Non-pigmented ciliary epithelial cell (primary cell): ENCODE results near the gene TNIK.
"Not testable (repeated sequence)": the region's sequence is repeated elsewhere in the genome, so short reads cannot be mapped to it uniquely, and the experiment has no call there.

Source experiments
- DNase-seq: peaks from one replicate; pipeline ENCODE4 v3.0.0-alpha.2; 2010; ENCODE audit warnings: low read depth

The TNIK gene

DNA sequence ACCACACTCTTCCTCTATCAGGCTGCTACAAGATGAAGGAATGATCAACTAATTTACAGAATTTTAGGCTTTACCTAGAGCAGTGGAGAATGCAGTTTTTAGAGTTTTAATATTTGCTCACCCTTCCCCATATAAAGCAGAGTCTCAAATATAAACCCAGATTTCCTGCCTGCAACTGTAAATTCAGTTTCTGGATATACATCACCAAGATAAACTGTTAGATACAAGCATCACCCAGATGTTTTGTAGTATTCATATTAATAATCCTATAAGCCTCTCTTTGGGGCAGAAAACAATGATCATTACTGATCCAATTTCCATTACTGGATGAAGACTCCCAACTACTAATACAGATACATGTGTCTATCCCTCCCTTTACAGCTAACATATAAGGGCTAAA, 205.9 kb downstream of the TNIK start:
- DNase-seq = no peak

DNA sequence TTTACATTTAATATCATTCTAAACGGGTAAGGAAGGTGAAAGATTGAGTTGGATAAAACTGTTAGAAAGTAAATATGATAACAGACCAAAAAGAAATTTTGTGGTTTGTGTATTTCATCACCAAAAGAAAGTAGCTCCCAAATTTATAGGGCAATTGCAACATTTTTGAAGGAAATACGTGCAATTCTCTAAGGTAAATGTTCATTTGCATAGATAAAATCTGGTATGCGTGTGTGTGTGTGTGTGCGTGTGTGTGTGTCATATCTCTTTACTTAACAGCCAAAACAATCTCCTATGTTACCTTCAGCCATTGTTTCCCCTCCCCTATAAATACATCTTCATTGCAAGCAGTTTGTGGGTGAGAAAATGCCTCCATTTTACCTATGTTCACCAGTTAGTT, 208.4 kb downstream of the TNIK start:
- no peak for DNase-seq

DNA sequence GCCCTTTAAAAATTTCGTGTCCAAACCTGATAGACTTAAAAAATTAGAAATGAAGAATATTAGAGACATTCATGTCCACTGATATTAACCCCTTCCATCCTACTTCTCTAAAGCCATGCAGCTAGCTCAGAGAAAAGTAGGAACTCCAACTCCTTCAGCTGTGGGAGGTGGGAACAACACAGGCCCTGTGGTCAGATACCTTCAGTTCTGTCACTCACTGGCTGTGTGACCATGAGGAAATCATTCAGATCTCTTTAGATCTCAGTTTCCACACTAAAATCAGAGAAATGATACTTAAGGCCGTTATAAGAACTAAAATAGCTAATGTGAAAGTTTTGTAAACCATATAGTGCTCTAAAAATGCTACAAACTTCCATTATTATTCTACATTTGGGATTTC, 209.8 kb downstream of the TNIK start:
- DNase-seq = no peak

DNA sequence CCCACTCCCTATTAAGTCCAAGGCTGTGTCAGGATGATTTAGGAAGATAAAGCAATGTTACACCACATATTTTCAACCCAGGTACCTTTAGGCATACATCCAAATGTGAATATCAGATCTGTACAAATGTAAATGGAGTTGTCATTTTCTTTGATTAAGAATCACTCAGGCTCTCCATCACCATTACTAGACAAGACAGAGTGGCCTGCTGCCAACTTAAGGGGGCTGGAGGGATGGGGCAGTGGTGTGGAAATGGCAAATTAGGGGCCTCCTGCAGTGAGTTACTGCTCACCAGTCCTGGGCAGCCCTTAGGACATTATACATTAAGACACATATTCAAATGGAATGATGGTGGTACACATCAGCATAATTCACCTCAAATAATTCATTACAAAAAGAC, 211.0 kb downstream of the TNIK start:
- no peak for DNase-seq

DNA sequence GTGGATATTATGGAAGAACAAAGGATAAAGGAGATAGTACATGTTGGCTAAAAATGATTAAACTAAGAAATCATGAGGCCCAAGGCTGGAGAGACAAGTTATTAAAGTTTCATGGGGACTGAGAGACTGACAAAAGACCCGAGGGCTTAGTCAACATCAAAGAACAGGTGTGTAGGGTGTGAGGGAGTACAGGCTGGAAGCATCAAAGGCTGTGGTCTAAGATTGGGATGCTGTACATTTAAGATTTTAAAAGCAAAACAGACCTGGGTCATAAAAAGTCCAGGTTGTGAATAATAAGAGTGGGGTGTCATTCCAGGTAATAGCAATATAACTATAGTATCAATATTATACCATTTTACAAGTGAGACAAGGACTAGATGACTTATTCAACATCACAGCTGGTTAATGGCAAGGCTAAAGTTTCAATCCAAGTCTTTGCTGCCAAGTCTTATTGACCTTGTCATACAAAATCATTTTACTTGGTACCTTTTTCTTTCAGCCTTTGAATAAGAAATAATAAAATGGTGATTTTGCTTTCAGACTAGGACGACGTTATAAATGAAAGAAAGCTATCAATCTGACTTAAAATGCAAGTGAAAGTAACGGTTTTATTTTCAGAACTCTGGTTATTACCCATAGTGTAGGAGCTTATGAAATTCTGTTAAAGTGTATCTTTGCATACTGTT, 211.6 kb downstream of the TNIK start:
- no peak for DNase-seq

DNA sequence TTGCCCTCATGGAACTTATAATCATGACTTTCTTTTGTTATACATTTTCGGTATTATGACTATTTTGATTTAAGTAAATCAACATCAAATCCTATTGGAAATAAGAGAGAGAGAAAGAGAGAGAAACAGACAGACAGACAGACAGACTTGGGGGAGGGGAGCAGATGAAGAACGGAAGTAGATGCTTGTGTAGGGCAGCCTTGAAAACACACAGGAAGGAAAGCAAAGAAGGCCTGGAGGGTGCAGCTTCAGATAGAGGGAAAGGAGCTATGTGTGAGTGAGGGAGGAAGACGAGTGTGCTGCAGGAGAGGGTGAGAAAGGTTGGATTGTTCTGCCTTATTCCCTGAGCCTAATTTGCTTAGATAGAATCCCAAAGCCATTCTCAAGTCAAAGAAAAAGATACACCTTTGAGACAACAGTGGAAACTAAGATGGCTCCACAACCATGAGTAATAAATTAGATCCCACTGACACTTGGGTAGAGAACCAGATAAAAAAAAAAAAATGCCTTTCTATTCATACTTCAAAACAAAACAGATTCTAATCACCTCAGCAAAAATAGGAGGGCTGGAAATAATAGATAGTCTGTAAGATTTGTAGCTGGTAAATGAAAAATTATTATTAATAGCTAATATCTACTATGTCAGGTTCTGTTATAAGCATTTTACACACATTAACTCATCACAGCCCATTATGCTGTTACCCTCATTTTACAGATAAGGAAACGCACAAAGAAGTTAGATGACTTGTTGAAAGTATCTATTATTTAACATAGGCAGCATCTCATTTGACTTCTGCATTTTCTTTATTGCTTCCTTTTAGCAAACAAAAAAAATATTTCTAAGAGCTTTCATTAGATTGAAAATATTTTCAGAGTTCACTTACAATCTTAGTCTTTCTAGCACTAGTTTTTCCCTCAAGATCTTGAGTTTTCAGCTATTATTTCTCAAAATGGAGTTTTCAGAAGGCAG, 214.1 kb downstream of the TNIK start:
- DNase-seq = no peak

DNA sequence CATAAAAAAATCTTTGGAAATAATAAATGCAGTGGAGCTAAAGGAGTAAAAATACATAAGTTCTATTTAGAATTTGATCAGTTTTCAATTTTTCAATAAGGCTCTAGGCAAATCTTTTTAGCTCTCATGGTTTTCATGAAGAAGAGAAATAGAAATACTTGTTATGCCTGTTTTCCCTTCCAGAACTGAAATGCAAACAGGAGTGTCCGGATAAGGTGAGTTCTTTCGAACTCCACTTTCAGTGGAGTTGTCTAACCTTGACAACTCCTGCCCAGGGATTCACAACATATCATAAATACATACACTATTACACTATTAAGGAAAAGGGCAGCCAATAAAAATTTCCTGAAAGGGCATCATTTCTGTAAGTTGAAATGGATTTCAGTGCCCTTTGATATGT, 217.3 kb downstream of the TNIK start:
- DNase-seq = no peak

DNA sequence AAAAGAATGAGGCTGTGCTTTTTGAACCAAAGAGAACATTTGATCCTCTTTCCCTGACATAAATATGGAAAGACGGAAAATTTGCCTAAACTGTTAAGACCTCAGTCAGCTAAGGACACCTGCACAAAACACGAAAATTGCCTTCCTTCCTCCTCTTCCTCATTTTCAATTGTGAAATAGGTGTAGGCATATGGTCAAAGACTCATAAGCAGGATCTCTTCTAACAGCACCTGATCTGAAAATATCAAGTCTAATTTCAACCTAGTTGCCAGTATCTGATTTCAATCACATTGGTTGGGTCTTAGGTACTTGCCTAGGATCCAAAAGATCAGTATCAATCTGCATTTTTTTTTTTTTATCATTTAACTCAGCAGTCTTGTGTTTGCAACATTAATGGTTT, 218.0 kb downstream of the TNIK start:
- DNase-seq = no peak

DNA sequence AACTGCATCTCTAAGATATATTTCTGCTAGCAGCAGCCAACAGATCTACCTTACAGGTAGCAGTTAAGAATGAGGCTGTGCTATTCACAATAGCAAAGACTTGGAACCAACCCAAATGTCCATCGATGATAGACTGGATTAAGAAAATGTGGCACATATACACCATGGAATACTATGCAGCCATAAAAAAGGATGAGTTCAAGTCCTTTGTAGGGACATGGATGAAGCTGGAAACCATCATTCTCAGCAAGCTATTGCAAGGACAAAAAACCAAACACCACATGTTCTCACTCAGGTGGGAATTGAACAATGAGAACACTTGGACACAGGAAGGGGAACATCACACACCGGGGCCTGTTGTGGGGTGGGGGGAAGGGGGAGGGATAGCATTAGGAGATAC, 218.6 kb downstream of the TNIK start:
- not testable (repeated sequence) for DNase-seq

DNA sequence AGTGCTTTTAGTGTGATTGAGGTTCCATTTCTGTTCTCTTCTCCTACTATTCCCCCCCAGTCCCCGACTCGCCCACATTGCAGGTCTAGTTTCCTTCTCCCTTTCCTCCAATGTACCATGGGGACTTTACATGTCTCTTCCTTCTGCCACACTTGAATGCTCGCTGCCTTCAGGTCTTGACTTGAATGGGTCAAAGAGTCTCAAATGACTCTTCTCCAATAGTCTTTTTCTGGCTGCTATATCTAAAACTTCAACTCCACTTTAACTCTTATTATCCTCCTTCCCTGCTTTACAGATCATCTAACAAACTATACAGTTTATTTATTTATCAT, 219.7 kb downstream of the TNIK start:
- DNase-seq = no peak

DNA sequence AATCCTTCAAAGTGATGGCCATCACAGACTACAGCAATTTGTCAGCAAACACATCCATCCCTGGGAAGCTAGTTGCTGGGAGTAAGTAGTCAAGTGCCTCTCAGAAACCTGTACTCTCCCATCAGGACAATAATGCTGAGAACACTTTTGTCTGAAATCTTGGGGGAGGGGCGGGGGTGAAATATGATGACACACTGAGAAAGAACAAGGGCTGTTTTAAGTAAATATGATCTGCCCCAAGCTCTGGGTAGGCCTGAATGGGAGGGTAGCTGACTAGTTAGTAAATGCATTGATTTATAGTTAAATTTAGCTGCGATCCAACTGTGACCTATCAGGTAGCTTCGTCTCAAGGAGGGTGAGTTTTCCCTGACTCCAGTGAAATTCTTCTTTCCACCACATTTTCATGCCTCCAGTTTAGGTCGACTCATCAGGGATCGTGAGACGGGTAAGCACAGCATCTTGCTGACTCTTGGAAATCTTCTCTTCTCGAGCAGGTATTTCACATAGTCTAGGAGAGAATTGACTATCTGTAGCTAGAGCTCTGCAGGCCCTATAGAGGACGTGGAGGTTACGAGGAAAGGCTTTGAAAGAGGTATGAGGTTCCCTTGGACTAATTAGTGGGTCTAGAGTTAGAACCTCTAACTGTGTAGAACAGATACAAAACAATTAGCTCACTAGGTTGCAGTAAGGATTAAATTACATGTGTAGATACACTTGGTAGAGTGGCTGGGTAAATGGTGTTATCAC, 220.3 kb downstream of the TNIK start:
- DNase-seq = no peak

DNA sequence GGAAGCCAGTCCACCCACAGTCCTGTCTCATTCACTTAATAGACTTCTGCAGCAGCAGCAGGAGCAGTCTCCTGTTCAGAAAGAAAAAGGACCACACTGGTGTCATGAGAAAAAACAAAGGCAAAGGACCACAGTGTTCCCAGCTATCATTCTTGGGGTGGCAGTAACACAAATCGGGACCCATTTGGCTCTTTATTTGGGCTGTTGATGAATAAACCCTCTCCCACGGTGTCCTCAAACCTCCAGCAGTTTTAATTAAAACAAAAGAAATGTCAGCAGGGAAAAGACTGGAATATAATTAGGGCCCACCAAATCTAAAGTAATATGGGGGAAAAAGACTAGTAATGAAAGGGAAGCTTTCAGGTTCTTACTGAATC, 223.2 kb downstream of the TNIK start:
- no peak for DNase-seq

DNA sequence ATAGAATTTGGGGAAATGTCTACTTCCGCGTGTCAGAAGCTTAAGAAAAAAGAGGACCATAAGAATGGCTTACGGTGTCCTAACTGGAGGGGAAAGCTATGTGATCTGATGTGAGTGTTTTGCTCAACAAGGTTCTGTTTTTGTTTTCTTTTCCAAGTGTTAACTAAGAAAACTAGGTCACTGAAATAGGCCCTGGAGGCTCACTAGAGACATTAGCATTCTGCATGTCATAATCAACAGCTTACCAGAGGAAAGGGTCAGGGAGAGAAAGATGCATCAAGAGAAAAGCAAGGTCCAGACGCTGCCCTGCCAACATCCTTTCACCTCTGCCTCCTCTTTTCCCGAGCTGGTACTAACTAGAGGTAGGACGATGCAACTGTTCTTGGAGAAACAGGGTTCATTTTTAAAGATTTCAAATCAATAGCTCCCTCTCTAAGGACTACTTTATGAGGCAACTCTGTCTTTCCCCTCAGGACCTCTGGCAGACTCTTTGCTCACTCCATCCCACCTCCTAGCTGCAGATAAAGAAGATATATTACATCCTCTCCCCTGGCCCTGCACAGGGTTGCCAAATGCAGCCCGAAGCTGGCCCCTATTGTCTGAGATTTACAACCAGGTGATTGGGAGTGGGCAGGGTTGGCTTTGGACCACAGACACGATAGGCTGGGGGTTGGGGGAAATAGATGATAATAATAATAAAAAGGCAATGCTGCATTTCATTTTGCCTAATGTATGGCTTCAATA, 223.8 kb downstream of the TNIK start:
- DNase-seq = no peak

DNA sequence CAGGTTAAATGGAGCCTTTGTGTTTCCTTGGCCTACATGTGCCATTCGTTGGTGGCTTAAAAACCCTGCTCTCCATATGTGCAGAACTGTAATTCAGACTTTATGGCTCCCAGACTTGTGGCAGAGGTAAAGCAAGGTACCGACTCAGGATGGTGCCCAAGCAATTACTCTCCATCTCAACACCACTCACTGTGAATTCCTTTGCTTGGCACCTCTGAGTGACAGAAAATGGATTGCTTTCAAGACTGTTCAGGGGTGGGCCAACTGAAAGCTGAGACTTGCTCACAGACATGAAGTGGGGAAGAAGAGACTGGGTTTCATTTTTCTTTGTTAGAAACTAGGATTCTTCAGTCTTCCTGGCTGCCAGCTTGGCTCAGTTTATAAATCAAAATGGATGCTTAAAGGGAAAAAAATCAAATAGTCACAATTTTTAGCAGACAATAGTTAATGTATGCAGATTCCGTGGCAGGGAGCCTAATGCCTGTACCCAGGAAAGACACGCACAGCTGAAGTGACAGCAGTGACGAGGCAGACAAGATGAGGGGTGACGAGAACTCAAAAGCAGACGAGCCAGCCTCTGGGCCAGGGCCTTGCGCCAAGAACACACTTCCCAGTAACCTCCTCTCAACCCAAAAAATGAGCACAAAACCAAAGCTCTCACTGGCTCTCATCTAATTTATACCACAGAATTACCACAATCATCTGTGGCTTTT, 225.8 kb downstream of the TNIK start:
- DNase-seq = no peak

DNA sequence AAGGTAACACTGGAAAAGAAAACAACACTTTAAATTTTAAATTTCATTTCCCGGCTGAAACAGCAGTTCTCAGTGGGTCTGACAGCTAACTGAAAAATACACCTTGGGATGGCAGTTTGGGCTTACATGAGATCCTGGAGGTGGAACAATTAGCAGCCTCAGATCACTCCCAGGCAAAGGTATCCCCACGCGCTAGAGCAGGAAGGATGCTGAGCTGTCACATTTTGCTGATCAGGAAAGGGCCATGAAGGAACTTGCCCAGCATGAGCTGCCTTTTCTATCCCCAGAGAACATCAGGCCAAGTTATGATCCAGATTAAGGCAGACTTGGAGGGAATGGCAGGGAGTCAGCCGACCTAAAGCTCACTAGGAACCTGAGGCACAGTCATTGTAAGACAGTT, 228.8 kb downstream of the TNIK start:
- no peak for DNase-seq

DNA sequence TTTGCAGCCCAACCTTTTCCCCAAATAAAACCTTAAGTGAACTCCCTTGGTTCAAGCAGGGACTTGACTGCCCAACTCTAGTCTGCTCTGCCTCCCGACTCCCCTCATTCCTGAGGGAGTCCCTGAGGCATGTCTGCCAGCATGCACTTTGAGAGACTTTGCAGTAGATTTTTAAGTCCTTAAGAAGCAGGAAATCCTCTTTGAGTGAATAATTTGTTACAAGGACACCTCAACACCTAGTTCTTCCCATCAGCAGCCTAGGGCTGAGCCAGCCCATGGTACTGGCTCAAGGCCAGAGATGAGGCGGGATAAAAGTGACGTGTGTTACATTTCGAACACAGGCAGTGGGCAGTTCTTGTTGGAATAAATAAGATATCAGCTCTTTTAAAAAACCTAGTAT, 229.3 kb downstream of the TNIK start:
- no peak for DNase-seq

DNA sequence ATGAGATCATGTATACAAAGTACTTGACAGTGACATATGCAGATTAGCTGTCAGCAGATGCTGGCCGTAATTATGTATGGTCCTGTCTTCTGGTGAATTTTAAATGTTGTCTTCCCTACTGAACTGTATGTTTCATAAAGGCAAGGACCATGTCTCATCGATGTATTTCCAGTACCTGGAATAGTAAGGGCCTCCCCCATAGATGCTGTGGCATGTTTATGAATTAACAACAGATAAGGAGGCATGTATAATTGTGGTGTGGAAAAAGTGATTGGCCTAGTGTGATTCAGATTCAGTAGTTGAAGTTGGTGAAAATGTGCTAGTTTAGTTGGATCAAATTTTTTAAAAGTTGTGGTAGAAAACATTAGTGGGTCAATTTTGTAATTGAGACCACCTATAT, 231.0 kb downstream of the TNIK start:
- DNase-seq = no peak

DNA sequence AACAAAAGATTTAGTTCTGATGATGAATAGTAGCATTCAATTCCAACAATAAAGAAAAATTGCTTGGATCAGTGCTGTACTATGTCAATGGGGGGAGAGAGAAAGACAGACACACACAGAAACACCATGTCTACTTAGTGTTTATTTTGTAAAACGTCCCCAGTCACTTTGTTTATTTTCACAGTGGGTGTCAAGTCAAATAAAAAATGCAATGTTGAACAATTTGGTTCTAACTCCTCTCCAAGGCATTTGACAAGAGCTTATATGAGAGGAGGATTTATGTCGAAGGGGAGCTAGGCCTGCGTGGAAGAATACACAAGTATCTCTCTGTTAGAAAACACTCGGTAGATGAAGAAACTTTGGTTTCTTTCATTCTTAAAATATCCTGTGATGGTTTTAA, 232.0 kb downstream of the TNIK start:
- DNase-seq = no peak

DNA sequence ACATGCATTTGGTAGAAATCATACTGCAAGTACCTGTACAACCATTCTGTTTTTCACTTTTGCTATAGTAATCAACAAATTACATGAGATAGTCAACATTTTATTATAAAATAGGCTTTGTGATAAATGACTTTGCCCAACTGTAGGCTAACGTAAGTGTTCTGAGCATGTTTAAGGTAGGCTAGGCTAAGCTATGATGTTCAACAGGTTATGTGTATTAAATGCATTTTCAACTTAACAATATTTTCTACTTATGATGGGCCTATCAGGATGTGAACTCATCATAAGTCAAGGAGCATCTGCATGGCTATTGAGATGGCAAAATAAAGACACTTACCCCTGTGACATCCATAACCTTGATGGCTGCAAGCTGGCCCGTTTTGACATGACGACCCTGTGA, 232.4 kb downstream of the TNIK start:
- DNase-seq = no peak

DNA sequence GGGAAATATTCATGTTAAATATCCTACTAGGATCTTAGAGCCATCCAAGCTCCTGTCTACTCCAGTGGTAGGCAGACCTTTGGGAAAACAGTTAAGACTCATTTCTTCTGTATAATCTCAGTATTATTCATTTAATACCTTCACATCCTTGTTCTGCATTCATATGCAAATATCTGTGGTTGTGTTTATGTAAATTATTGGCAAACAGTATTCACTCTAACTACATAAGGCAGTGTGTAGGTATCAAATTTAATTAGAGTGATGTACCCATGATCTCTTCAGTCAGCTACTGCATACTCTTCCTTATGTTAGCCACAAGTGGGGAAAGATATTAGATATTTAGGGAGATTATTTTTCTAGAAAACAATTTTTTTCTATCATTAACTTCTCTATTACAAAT, 232.8 kb downstream of the TNIK start:
- DNase-seq = no peak

DNA sequence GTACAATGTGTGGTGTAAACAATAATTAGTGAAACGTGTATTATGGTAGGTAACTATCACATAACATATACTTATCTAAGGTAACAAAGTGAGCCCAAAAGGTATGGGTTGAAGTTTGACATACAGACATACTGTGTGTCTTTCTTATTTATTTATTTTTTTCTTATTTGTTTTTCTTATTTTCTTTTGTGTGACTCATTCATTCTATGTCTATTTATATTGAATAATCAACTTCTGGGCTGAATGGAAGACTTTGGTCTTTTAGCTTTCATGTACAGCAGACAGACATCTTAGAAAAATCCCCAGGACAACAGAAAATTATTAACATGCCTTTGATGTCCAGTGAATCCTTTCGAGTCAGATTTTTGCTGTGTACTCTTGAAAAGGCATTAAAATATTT, 233.4 kb downstream of the TNIK start:
- no peak for DNase-seq

DNA sequence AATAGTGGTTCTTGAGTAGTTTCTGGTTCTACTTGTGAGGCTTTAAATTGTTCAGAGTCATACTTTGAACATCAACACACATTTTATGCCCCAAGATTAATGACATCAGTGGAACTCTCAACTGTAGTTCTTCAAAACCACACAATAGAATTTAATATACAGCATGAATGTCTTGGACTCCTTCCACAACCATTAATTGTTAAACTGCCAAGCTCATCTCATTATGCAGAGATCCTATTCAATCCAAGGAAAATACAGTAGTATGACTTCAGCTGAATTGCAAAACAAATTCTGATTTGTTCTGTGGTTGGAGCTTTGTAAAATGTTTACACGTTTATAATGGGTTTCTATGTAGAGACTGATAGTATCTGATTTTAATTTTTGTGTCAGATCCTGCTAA, 234.5 kb downstream of the TNIK start:
- no peak for DNase-seq
